MCF 10A (cell line): ENCODE data around the gene PGM1. TPM values are rescaled to one million over a fixed set of nuclear protein-coding genes. Genes with fewer than 3 reads are reported as not detected.

Experiments
- BruUV-seq: library from RNA; stranded (reverse); fragments of 400-500 nt; replicated peaks from 2 replicates; lab custom pipeline; 2021; lab: Mats Ljungman, UMichigan
- CTCF ChIA-PET: fragments of 300-600 bp; sonication (Branson Sonifier 250); formaldehyde crosslinking; extraction: SDS; loops from one replicate; lab custom pipeline; 2021; ENCODE audit warnings: antibody characterized with exemption, inconsistent platforms; lab: Yijun Ruan, JAX
- POLR2A ChIA-PET: fragments of 300-600, 350-650 bp; sonication (Branson Sonifier 250); formaldehyde crosslinking; extraction: SDS; loops from one replicate; lab custom pipeline; 2020; ENCODE audit warnings: antibody characterized with exemption, inconsistent platforms; lab: Yijun Ruan, JAX
- DNase-seq: peaks from one replicate; pipeline ENCODE4 v3.0.0-alpha.2; 2018; ENCODE audit not compliant: unreplicated experiment
- H3K27ac Mint-ChIP-seq: one replicate; pipeline ENCODE4 v1.8.0; 2022; ENCODE audit warnings: mild to moderate bottlenecking, low read depth, mixed read lengths; ENCODE audit not compliant: unreplicated experiment
- H3K27me3 Mint-ChIP-seq: one replicate; pipeline ENCODE4 v1.8.0; 2022; ENCODE audit warnings: mixed read lengths; ENCODE audit not compliant: insufficient read depth, unreplicated experiment
- H3K36me3 Mint-ChIP-seq: one replicate; pipeline ENCODE4 v1.8.0; 2022; ENCODE audit warnings: mild to moderate bottlenecking, moderate library complexity, mixed read lengths; ENCODE audit not compliant: insufficient read depth, unreplicated experiment
- H3K4me1 Mint-ChIP-seq: one replicate; pipeline ENCODE4 v1.8.0; 2022; ENCODE audit warnings: mixed read lengths; ENCODE audit not compliant: insufficient read depth, unreplicated experiment
- H3K4me3 Mint-ChIP-seq: one replicate; pipeline ENCODE4 v1.8.0; 2022; ENCODE audit warnings: mild to moderate bottlenecking, moderate library complexity, mixed read lengths; ENCODE audit not compliant: unreplicated experiment
- H3K9me3 Mint-ChIP-seq: one replicate; pipeline ENCODE4 v1.8.0; 2022; ENCODE audit warnings: mixed read lengths; ENCODE audit not compliant: unreplicated experiment
- intact Hi-C: fragments of 100-400 bp; cut with micrococcal nuclease; formaldehyde crosslinking; loops from 2 replicates; pipeline ENCODE4 v1.14.1; 2022
- total RNA-seq: library from RNA; stranded (reverse); gene quantifications from 2 replicates; pipeline ENCODE4 v1.2.3, GENCODE V29; 2022
- TF ChIP-seq, protein P1 (sequence below): fragments of 200-600 bp; IDR thresholded peaks from one replicate; pipeline ENCODE4 v1.8.0; 2022; ENCODE audit warnings: antibody characterized with exemption, mild to moderate bottlenecking; ENCODE audit not compliant: unreplicated experiment

PGM1 gene
- total RNA-seq, 1 experiment from 2014 or later, result 60.2 TPM

DNA sequence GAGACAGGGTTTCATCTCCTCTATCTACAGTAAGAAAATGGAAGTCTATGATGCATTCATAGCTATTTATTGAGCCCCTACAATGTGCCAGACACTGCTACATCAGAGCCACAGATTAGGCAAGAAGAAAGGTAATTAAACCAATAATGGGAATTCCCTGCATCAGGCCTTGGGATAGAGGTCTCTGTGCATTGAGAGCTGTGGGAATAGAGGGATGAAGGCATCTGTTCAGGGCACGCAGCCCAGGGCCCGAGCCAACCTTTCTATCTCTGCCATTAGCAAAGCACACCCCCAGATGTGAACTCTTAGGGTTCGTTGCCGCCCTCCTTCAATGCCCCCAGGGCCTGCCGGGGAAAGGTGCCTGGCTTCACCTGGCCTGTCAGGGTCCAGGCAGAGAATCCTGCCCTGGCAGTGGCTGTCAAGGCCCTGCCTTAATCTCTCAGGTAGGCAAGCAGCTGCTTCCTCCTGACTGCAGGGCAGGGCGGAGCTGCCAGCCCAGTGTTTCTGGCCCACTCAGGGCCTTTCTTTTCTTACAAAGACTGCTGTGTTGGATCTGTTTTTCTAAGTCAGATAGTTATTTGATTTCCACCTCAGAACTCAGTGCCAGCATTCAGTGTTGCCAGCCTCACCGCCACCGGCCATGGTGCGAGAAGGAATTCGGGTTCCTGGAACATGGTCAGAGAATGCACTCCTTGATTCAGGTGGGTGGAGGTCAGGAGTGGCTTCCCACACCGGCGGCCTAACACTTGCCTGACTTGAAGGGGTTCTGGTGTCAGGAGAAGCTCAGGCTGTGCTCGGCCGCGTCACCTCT lies 76.1 kb downstream of the PGM1 start:
- ChIA-PET CTCF (interaction anchor here (0.5 to 1.9 kb wide), 9 partner anchors 22 to 1359 kb away, joined by 3 to 8 read pairs (median 3); no protein-coding TSS in a partner anchor), POLR2A (interaction anchor here (0.6 to 0.7 kb wide), 2 partner anchors 461 to 595 kb away, joined by 3 read pairs; no protein-coding TSS in a partner anchor)
- DNase-seq, result no peak
- peak overlapping the region; percentile 28 for H3K27ac Mint-ChIP-seq
- no TSS peak for BruUV-seq
- H3K9me3 Mint-ChIP-seq, result no peaks in the 10 kb centered on the region
- intact Hi-C loops, result no loop called here
- TF ChIP-seq, protein P1, sequence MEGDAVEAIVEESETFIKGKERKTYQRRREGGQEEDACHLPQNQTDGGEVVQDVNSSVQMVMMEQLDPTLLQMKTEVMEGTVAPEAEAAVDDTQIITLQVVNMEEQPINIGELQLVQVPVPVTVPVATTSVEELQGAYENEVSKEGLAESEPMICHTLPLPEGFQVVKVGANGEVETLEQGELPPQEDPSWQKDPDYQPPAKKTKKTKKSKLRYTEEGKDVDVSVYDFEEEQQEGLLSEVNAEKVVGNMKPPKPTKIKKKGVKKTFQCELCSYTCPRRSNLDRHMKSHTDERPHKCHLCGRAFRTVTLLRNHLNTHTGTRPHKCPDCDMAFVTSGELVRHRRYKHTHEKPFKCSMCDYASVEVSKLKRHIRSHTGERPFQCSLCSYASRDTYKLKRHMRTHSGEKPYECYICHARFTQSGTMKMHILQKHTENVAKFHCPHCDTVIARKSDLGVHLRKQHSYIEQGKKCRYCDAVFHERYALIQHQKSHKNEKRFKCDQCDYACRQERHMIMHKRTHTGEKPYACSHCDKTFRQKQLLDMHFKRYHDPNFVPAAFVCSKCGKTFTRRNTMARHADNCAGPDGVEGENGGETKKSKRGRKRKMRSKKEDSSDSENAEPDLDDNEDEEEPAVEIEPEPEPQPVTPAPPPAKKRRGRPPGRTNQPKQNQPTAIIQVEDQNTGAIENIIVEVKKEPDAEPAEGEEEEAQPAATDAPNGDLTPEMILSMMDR, result no peak
- H3K4me3 Mint-ChIP-seq, result no peak overlapping the region
- no peaks in the 10 kb centered on the region for H3K36me3 Mint-ChIP-seq
- no peaks in the 10 kb centered on the region for H3K27me3 Mint-ChIP-seq
- peaks cover 4% of the 10 kb centered on the region for H3K4me1 Mint-ChIP-seq

- POLR2A ChIA-PET, result no interaction called here
- no peaks in the 10 kb centered on the region for H3K9me3 Mint-ChIP-seq
- TF ChIP-seq, protein P1, result no peak
- intact Hi-C loops, result no loop called here
- CTCF ChIA-PET, result interaction anchor here (0.5 to 1.2 kb wide), 4 partner anchors 21 to 572 kb away, joined by 3 to 4 read pairs (median 3); no protein-coding TSS in a partner anchor
- no peak overlapping the region for H3K4me3 Mint-ChIP-seq
- peak overlapping the region; percentile 28 for H3K27ac Mint-ChIP-seq
- no peaks in the 10 kb centered on the region for H3K27me3 Mint-ChIP-seq
- H3K36me3 Mint-ChIP-seq, result no peaks in the 10 kb centered on the region
- DNase-seq, result no peak
- no TSS peak for BruUV-seq
- peaks cover 11% of the 10 kb centered on the region for H3K4me1 Mint-ChIP-seq
These were observed 77.0 kb downstream of the PGM1 start for GRCh38 chr1:63670164-63670563.

DNA sequence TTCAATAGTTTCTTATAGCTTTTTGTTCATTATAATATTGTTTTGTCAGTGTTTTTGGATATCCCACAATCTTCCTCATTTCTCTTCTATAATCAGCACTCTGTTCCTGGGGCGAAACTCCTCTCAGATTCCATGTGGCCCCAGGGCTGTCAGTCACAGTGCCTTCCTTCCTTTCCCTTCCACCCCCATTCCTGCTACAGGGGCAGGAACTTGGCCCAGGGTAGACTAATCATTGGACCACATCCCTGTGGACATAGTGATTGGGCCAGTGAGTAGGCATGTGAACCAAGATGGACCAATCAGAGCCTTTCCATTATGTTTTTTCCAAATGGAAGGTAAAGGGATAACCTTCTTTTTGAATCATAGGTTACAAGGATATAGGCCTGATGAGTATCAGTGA lies 78.3 kb downstream of the PGM1 start:
- no peaks in the 10 kb centered on the region for H3K36me3 Mint-ChIP-seq
- CTCF ChIA-PET, result interaction anchor here (0.6 to 7.0 kb wide), 8 partner anchors 10 to 575 kb away, joined by 3 to 79 read pairs (median 4); no protein-coding TSS in a partner anchor

More for the DNA sequence above, 78.3 kb downstream of the PGM1 start:
- peaks cover 11% of the 10 kb centered on the region for H3K4me1 Mint-ChIP-seq
- BruUV-seq, result no TSS peak
- no peaks in the 10 kb centered on the region for H3K27me3 Mint-ChIP-seq
- DNase-seq, result no peak
- intact Hi-C loops, result no loop called here
- POLR2A ChIA-PET, result no interaction called here
- H3K4me3 Mint-ChIP-seq, result no peak overlapping the region
- no peaks in the 10 kb centered on the region for H3K9me3 Mint-ChIP-seq
- TF ChIP-seq, protein P1, result no peak
- H3K27ac Mint-ChIP-seq, result no peak overlapping the region
